Suprapubic skin (tissue), 4 donors: ENCODE measurements around the gene SLF2. TPM values are rescaled to one million over a fixed set of nuclear protein-coding genes. Genes with fewer than 3 reads are reported as not detected.

Experiments
- DNase-seq, 2 donors: peaks; one replicate each; pipeline ENCODE4 v3.0.0-alpha.2; 2019; ENCODE audit warnings: low spot score in 2 of 2
- H3K27ac ChIP-seq: fragments of 200-600 bp; sonication (generic); one replicate; pipeline ENCODE4 v1.5.1; 2019
- H3K27me3 ChIP-seq: fragments of 200-600 bp; sonication (generic); one replicate; pipeline ENCODE4 v1.5.1; 2019
- H3K36me3 ChIP-seq: fragments of 200-600 bp; sonication (generic); one replicate; pipeline ENCODE4 v1.5.1; 2019
- H3K4me1 ChIP-seq: fragments of 200-600 bp; sonication (generic); one replicate; pipeline ENCODE4 v1.5.1; 2019
- H3K4me3 ChIP-seq: fragments of 200-600 bp; sonication (generic); one replicate; pipeline ENCODE4 v1.5.1; 2019; ENCODE audit warnings: mild to moderate bottlenecking
- H3K9me3 ChIP-seq: fragments of 200-600 bp; sonication (generic); one replicate; pipeline ENCODE4 v1.5.1; 2019
- EP300 ChIP-seq: sonication (generic); formaldehyde crosslinking; IDR thresholded peaks from one replicate; pipeline ENCODE4 v1.6.1; 2017; ENCODE audit warnings: antibody characterized with exemption
- POLR2A ChIP-seq, 2 donors: fragments of 450-650 bp; IDR thresholded peaks; one replicate each; pipeline ENCODE4 v1.6.1; 2017; ENCODE audit warnings: antibody characterized with exemption in 2 of 2, mild to moderate bottlenecking in 2 of 2, moderate library complexity in 2 of 2
- POLR2AphosphoS5 ChIP-seq, 3 donors: sonication (generic); formaldehyde crosslinking; IDR thresholded peaks; one replicate each; pipeline ENCODE4 v1.6.1; 2017; ENCODE audit warnings: antibody characterized with exemption in 3 of 3
- WGBS: methylation state at CpG from one replicate; pipeline ENCODE4 v1.1.5; 2018; 5-methylcytosine and 5-hydroxymethylcytosine counted together
- total RNA-seq, 4 donors: library from RNA; depleted of rRNA; stranded (reverse); fragments of >200 nt; gene quantifications; one replicate each; pipeline ENCODE4 v1.1.0, GENCODE V29; 2016
- TF ChIP-seq, protein P1 (sequence below), 2 donors: fragments of 200-600 bp in 1 of 2; fragments of 450-650 bp in 1 of 2; sonication (generic) in 1 of 2; IDR thresholded peaks; one replicate each; pipeline ENCODE4 v1.5.1; 2016 to 2019; ENCODE audit warnings: antibody characterized with exemption in 2 of 2, mild to moderate bottlenecking in 1 of 2, moderate library complexity in 1 of 2

The SLF2 gene
- total RNA-seq, 4 donors from 2014 or later: 11.6 to 41.4 (median 15.6) TPM

DNA sequence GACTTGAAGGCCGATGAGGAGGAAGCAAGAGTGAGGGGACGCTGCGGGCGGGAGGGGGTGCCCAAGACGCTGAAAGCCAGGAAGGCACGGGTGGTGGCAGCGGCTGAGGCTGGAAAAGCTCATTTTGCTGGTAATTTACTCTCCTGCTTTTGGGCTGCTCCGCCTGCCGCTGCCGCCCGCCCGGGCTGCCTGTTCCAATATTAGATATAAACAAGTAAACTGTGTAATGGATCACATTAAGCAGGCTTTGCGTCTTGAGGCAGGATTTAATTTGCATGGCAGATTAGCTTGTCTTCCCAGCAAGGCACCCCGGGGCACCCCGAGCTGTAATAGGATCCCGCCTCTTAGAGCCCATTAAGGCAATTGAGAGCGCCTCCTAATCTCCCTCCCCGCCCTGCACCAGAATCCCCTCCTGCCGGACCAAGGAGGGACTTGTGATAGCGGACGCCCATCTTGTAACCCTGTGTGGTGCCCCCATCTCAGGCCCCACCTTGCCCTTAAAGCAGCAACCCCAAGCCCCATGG is 46.1 kb upstream of the SLF2 start:
- Histone ChIP-seq H3K4me1 (no peaks in the 10 kb centered on the region), H3K4me3 (no peak overlapping the region), H3K27me3 (peaks cover 58% of the 10 kb centered on the region), H3K27ac (no peak overlapping the region), H3K36me3 (no peaks in the 10 kb centered on the region), H3K9me3 (no peaks in the 10 kb centered on the region)
- TF ChIP-seq, protein P1, sequence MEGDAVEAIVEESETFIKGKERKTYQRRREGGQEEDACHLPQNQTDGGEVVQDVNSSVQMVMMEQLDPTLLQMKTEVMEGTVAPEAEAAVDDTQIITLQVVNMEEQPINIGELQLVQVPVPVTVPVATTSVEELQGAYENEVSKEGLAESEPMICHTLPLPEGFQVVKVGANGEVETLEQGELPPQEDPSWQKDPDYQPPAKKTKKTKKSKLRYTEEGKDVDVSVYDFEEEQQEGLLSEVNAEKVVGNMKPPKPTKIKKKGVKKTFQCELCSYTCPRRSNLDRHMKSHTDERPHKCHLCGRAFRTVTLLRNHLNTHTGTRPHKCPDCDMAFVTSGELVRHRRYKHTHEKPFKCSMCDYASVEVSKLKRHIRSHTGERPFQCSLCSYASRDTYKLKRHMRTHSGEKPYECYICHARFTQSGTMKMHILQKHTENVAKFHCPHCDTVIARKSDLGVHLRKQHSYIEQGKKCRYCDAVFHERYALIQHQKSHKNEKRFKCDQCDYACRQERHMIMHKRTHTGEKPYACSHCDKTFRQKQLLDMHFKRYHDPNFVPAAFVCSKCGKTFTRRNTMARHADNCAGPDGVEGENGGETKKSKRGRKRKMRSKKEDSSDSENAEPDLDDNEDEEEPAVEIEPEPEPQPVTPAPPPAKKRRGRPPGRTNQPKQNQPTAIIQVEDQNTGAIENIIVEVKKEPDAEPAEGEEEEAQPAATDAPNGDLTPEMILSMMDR (IDR thresholded peaks at IDR 0.05): no peak
- TF ChIP-seq EP300: no peak
- TF ChIP-seq POLR2AphosphoS5 (IDR thresholded peaks at IDR 0.05): no peak
- no peak for TF ChIP-seq POLR2A (IDR thresholded peaks at IDR 0.05)
- 25% methylated on average over 20 of the region's 21 CpGs for WGBS
- no peak for DNase-seq

DNA sequence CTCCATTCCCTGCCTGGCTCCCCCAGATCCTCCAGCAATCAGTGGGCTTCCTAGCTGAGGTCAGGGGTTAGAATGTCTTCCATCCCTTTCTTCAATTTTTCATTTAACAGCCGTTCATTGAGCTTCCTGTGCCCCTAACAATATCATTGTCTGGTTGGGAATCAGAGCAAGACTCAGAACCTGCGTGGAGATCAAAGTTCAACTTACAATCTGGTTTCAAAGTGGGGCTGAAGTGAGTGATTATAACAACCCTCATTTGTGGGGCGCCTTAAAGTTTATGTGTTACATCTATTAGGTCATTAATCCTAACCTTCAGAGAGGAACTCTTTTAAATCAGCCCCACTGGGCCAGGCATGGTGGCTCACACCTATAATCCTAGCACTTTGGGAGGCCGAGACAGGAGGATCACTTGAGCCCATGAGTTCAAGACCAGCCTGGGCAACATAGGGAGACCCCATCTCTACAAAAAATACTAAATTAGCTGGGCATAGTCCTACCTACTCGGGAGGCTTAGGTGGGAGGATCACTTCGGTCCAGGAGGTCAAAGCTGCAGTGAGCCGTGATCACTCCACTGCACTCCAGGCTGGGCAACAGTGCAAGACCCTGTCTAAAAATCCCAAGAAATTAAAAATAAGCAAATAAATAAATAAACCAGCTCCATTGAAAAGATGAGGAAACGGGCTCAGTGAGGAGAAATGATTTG is 45.4 kb upstream of the SLF2 start:
- H3K4me1 ChIP-seq: no peaks in the 10 kb centered on the region
- no peaks in the 10 kb centered on the region for H3K9me3 ChIP-seq
- 92% methylated on average over 8 of the region's 8 CpGs for WGBS
- TF ChIP-seq POLR2A (IDR thresholded peaks at IDR 0.05): no peak
- TF ChIP-seq, protein P1 (IDR thresholded peaks at IDR 0.05): no peak
- no peak for TF ChIP-seq EP300
- TF ChIP-seq POLR2AphosphoS5 (IDR thresholded peaks at IDR 0.05): no peak
- no peak overlapping the region for H3K4me3 ChIP-seq
- peaks cover 57% of the 10 kb centered on the region for H3K27me3 ChIP-seq
- no peak overlapping the region for H3K27ac ChIP-seq
- no peak for DNase-seq
- no peaks in the 10 kb centered on the region for H3K36me3 ChIP-seq

DNA sequence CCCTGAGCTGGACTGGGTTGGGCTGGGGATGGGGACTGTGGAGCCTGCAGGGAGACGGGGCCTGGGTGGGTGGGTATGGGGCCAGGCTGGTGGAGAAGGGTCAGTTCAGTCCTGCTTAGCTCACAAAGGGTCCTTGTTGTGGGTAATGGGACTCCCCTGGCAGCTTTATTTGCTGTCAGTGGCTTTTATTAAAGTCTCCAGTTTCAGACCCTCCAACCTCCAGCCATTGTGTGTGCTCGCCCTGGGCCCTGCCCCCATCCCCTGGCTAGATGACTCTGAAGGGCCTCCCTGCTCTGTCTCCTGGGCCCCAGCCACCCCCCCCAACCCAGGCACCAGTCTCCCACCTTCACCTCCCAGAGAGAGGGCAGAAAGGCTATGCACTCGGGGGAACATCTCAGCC is 44.4 kb upstream of the SLF2 start:
- no peaks in the 10 kb centered on the region for H3K36me3 ChIP-seq

DNA sequence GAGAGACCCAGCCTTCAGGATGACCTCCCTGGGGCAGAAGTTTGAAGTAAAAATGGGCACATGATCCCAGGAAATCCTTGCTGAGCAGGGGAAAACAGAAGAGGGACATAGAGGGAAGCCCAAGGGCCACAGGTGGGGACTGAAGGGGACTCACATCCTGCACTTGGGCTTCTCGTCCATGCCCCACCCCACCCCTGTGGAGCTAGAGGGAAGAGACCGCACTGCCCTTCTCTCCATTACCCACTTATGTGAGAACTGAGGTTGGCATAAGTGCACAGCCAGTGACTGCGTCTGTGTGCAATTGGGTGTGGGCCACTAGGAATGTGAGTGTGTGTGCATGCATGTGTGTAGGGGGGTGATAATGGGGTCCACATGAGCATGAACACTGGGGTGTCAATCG is 43.4 kb upstream of the SLF2 start:
- DNase-seq: no peak
- TF ChIP-seq EP300 (no peak), POLR2A (IDR thresholded peaks at IDR 0.05) (no peak), POLR2AphosphoS5 (IDR thresholded peaks at IDR 0.05) (no peak)
- TF ChIP-seq, protein P1 (IDR thresholded peaks at IDR 0.05): no peak
- Histone ChIP-seq H3K9me3 (no peaks in the 10 kb centered on the region), H3K4me3 (no peak overlapping the region), H3K27me3 (peaks cover 58% of the 10 kb centered on the region), H3K36me3 (no peaks in the 10 kb centered on the region), H3K4me1 (no peaks in the 10 kb centered on the region), H3K27ac (no peak overlapping the region)
- 85% methylated on average over 4 of the region's 4 CpGs for WGBS

More for the DNA sequence above, 44.4 kb upstream of the SLF2 start:
- no peak for DNase-seq
- H3K4me3 ChIP-seq: no peak overlapping the region
- H3K9me3 ChIP-seq: no peaks in the 10 kb centered on the region
- H3K4me1 ChIP-seq: no peaks in the 10 kb centered on the region
- no peak for TF ChIP-seq POLR2A (IDR thresholded peaks at IDR 0.05)
- TF ChIP-seq, protein P1 (IDR thresholded peaks at IDR 0.05): no peak
- TF ChIP-seq EP300: no peak
- no peak for TF ChIP-seq POLR2AphosphoS5 (IDR thresholded peaks at IDR 0.05)
- no peak overlapping the region for H3K27ac ChIP-seq
- 82% methylated on average over 3 of the region's 3 CpGs for WGBS
- peaks cover 56% of the 10 kb centered on the region for H3K27me3 ChIP-seq

DNA sequence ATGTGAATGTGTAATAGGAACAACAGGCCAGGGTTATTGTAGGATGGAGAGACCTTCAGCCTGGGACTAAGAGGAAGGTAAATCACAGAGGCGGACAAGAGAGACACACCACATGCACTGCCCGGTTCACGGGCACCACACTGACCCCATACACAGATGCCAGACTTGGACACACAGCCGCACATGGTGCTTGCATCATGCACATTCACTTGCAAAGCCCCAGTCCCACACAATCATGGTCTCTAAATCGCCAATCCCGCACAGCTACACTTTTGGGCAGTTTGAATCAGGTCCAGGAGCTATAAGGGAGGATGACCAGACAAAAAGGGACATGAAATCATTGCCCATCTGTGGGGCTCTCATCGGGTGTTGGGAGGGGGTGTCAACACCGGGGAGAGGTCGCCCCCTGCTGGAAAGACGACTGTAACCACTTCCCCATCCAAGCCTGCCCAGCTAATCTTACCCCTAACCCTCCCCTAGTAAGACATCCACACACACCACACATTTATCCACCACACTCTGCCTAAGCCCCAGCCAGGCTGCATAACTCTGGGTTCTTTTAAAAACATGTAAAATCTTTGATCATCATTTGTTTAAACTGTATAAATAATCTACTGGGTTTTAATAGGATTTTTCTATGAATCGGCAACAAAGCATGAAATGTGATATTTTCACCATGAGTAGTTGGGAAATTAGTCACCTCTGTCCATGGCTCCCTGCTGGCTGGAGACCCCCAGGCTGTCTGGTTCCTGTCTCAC is 40.5 kb upstream of the SLF2 start:
- no peak for TF ChIP-seq EP300
- TF ChIP-seq, protein P1 (IDR thresholded peaks at IDR 0.05): peak in 1 of 2 donors; percentile 13
- 59% methylated on average over 11 of the region's 11 CpGs for WGBS
- Histone ChIP-seq H3K36me3 (no peaks in the 10 kb centered on the region), H3K4me1 (no peaks in the 10 kb centered on the region), H3K27ac (no peak overlapping the region), H3K4me3 (no peak overlapping the region), H3K27me3 (peaks cover 58% of the 10 kb centered on the region), H3K9me3 (no peaks in the 10 kb centered on the region)
- no peak for DNase-seq
